GM19467 (cell line): ENCODE results near the gene ADGRB2.

Experiments used
- ATAC-seq: cut with Tn5 transposase; IDR thresholded peaks from one replicate; pipeline ENCODE4 v1.9.1; 2021; ENCODE audit warnings: mild to moderate bottlenecking, moderate library complexity; ENCODE audit not compliant: unreplicated experiment

Gene ADGRB2, protein sequence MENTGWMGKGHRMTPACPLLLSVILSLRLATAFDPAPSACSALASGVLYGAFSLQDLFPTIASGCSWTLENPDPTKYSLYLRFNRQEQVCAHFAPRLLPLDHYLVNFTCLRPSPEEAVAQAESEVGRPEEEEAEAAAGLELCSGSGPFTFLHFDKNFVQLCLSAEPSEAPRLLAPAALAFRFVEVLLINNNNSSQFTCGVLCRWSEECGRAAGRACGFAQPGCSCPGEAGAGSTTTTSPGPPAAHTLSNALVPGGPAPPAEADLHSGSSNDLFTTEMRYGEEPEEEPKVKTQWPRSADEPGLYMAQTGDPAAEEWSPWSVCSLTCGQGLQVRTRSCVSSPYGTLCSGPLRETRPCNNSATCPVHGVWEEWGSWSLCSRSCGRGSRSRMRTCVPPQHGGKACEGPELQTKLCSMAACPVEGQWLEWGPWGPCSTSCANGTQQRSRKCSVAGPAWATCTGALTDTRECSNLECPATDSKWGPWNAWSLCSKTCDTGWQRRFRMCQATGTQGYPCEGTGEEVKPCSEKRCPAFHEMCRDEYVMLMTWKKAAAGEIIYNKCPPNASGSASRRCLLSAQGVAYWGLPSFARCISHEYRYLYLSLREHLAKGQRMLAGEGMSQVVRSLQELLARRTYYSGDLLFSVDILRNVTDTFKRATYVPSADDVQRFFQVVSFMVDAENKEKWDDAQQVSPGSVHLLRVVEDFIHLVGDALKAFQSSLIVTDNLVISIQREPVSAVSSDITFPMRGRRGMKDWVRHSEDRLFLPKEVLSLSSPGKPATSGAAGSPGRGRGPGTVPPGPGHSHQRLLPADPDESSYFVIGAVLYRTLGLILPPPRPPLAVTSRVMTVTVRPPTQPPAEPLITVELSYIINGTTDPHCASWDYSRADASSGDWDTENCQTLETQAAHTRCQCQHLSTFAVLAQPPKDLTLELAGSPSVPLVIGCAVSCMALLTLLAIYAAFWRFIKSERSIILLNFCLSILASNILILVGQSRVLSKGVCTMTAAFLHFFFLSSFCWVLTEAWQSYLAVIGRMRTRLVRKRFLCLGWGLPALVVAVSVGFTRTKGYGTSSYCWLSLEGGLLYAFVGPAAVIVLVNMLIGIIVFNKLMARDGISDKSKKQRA (N-terminal part only)

DNA sequence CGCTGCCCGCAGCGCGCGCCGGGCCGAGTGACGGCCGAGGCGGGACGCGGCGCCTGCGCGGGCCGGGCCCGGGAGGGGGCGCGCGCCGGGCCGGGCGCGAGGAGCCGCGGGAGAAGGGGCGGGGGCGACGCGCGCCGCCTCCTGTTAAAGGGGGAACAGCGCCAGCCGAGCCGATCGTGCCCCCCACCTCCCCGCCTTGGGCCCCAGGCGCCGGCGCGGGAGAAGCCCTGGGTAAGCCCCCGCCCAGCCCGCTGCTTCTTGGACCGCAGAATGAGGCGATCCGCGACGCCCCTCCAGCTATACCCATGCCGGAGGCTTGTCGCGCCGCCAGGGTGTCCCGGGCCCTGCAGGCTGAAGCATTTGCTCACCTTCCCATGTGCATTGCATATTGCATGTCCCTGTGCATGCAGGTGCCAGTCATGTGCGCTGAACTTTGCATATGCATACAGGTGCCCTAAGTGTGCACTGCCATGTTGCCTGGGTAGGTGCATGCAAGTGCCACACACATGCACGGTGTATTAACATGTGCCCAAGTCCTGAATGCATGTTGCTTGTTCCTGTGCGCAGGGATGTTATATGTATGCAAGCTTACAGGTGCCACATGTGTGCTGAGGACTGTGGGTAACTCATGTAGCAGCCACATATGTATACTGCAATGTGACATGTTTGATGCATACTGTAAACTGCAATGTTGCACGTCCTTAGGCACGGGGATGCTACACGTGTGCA, at the start of gene ADGRB2:
Gene ADGRB2, minus strand, starts transcription at position 29 of the 729 bp plus-strand sequence. CDS start 7,119 bp downstream, outside the sequence.
- ATAC-seq = no peak

DNA sequence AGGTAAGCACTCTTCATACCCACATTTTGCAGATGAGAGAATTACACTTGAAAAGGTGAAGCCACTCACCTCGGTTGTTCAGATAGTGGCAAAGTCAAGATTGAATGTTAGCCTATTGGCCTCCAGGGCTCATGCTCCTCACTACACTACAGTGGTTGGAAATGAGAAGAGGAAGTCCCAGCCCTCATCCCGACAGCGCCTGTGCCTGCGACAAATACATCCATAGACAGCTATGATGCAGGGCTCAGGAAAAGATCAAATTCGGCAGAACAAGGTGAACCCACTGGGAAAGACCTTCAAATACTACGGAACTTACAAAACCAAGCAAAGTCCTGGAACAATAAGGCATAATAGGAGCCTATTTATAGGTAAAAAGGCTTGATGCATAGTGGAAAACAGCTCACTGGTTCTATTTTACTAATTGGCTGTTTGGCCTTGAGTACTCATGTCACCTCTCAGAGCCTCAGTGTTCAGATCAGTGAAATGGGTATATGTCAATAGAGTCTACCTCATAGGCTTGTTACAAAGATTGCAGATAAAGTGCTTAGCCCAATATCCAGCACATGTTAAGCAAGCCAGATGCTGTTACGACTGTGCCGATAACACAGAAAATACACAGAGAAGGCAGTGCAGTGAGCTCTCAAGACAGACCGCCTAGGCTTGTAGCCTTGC, 48.2 kb upstream of the ADGRB2 start:
- ATAC-seq = no peak

DNA sequence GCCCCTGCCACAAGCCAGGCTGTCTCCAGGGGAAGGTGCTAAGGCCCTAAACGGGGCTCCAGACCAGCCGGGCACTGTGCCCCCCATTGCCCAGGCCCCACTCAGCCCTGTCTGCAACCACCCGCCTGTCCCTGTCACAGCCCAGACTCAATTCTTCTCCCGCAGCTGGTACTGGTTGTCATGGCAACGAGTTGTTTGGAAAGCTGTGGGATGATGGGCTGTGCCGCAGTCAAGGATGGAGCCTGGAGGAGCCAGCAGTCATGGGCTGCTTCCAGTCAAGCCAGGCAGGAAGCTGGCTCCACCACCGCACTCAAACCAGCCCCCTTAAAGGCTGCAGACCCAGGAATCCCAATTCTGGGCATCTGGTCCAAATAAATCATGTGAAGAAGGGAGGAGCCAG, 47.5 kb upstream of the ADGRB2 start:
- ATAC-seq = no peak

DNA sequence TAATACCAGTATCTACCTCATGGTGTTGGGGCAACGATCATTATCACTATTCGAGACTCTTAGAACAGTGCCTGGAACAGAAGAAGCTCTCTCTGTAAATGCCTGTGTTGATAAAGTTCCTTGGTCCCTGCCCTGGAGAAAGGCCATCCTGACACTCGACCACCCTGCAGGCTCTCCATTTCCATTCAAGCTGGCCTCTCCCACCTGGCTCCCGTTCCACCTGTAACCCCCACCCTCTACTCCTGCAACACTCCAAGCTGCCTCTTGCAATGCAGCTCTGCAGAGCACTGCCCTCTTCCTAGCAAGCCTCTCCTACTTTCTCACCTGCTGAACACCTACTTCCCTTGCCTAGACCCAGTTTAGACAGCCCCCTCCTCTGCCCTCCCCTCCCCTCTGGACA, 45.6 kb upstream of the ADGRB2 start:
- no peak for ATAC-seq

DNA sequence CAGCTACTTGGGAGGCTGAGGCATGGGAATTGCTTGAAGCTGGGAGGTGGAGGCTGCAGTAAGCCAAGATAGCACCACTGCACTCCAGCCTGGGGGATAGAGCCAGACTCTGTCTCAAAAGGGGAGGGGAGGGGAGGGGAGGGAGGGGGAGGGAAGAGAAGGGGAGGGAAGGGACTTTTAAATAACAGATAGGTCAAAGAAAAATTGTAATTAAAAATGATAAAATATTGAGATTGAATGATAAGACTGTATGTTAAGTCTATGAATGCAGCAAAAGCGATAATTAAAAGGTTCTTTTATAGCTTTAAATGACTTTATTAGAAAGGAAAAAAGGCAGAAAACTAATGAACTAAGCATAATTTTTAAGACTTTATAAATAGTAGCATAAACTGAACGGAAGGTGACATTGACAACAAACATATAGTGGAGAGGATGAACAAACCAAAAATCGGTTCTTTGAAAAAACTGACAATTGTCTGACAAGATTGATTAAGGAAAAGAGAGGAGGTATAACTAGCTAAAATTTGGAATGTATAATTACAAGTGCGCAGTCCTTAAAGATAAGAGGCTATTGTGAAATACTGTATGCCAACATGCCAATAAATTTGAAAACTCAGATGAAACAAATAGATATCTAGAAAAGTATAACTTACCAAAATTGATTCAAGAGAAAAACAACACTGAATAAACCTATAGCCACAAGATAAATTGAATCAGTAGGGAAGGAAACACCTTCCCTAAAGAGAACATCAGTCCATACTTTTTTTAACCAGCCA, 43.3 kb upstream of the ADGRB2 start:
- ATAC-seq = no peak

DNA sequence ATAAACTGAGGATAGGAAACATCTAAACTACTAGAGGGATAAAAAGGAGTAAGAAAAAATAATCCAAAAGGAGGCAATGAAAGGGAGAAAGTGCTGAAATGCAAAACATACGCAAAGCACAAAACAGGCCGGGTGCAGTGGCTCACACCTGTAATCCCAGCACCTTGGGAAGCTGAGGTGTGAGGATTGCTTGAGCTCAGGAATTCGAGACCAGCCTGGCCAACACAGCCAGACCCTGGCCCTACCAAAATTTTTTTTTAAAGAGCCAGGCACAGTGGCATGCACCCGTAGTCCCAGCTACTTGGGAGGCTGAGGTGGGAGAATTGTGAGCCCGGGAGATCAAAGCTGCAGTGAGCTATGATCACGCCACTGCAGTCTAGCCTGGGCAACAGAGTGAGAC, 41.2 kb upstream of the ADGRB2 start:
- no peak for ATAC-seq

DNA sequence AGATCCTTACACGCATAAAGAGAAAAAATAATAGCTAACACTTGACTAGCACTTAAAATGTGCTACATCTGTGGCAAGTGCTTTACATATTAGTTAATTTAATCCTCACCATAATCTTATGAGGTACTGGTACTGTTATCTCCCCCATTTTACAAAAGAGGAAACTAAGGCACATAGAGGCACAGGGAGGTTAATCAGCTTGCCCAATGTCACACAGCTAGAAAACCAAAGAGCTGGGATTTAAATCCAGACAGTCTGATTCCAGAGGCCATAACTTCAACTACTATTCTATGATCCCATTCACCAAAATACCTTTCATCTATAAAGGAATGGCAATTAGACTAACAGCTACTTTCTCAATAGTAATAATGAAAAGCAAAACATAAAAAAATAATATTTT, 40.0 kb upstream of the ADGRB2 start:
- ATAC-seq = no peak

DNA sequence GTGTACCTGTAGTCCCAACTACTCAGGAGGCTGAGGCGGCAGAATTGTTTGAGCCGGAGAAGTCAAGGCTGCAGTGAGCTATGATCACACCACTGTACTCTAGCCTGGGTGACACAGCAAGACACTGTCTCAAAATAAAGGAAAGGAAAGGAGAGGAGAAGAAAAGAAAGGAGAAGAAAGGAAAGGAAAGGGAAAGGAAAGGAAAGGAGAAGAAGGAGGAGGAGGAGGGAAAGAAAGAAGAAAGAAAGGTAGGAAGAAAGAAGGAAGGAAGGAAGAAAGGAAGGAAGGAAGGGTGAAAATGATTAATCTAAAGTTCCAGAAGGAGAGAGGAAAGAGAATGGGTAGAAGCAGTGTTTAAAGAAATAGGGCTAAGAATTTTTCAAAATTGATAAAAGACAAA, 39.5 kb upstream of the ADGRB2 start:
- no peak for ATAC-seq

DNA sequence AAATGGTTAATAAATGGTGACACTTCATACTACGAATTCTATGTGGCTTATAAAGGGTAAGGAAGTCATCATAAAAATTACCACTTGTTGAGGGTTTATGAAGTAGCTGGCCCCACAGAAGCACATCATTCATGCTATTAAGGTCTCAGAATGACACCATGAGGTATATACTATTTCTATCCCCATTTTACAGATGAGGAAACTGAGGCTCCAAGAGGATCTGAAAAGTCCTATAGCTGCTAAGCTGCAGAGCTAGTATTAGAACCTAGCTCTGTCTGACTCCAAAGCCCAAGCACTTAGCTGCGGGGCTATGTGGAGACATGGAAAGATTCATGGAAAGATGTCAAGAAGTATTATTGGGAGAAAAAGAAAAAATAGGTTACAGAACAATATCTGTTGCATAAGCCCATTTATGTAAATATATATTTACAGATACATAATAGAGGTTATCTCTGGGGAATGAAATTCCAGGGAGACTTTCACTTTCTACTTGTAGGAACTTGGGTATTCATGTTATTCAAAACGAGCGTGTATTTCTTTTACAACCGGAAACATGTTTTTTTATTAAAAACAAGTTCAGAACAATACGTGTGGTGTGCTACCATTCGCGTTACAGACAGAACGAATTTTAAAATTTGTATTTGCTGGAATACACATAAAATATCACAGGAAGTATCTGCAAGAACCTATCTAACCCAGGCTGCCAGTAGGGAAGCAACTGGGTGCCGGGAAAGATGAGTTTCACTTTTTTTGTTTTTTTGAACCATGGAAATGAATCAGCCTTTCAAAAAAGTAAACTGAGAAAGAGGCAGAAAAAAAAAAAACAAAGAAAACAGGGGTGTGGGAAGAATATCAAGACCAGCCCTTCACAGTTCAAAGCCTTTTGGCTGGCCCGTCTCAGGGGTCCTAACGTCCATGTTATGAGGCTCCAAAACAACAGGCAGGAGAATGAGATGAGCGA, 38.3 kb upstream of the ADGRB2 start:
- no peak for ATAC-seq

DNA sequence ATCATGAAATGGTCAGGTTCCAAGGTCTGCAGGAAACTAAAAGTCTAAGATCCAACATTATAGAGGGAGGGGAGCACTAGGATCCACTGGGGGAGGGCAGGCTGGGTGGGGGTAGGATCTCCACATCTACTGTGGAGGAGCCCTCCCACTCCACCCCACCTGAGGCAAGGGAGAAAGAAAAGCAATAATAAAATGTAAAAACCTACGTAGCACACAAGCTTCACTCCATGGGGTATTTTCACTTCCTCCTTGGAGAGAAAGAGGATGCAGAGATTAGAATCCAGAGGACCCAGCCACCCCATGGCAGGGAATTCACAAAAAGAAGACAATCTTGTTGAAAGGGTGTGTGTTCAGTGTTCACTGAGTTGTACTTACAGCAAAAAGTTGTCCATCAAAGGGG, 37.3 kb upstream of the ADGRB2 start:
- ATAC-seq = no peak

DNA sequence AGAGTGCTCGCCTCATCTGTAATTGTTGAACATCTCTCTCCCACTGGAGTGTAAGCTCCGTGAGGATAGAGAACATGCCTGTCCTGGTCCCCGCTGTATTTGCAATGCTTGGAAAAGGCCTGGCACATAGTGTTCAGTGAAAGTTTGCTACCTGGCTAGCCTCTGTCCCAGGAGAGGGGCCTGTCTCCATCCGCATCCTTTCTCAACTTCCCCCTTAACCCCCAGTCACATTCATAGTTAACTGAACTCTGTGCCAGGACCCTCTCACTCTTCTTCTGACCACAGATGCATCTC, 36.5 kb upstream of the ADGRB2 start:
- ATAC-seq = no peak

DNA sequence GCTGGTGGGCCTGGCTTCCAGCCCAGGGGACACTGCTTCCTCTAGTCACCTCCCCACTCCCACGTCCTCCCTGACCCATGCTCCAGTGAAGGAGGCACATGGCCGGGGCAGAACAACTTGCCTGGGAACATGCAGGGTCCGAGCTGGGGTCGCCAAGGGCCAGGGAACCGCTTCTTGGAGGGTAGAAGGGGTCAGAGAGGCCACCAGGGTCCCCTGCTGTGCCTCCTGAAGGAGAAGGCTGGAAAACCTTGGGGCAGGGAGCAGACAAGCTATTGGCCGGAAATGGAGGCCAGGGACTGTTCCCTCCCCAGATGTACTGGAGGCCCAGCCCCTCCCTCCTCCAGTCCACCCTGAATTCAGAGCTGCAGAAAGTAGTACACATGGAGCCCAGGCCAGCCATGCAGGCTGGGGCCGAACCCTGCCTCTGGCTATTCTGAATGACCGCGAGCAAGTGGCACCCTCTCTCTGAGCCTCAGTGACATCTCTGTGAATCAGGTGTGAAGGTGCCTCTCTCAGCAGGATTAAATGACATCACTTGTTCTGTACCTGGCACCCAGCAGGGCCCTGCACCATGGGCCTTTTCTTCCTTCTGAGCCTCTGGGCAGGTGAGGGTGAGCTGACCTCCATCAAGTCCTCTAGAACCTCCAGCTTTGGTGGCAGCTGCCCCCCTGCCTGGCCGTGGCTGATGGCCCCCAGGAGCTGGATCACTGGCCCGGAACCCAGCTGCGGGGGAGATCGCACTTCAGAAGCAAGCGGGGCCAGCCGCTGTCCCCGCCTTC, 35.9 kb upstream of the ADGRB2 start:
- no peak for ATAC-seq

DNA sequence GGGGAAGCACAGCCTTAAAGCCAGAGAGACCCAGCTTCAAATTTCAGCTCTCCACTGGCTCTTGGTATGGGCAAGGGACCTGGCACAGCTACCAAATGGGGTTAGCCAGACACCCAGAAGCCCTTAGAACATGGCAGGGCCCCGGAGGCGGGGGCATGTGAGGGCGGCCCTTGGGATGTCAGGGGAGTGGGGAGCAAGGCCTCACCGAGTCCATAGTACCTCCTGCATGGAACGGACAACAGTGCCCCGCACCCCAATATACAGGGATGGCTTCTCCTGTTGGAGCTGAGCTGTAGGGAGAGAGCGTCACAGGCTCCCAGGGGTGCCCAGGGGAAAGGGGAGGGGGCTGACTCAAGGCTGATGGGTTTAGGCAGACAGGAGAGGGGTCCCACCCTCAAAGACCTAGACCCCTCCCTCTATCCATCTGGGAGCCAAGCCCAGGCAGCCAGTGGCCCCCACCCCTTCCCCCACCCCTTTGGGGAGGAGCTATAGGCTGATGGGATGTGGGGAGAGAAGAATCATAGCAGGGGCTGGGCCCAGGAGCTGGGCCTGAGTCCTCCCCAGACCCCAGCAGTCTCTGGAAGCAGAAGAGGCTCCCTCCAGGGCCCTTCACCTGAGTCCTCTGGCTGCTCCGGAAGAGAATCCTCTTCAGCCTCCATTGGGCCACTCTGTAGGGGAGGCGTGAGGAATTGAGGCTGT, 35.2 kb upstream of the ADGRB2 start:
- ATAC-seq = no peak

DNA sequence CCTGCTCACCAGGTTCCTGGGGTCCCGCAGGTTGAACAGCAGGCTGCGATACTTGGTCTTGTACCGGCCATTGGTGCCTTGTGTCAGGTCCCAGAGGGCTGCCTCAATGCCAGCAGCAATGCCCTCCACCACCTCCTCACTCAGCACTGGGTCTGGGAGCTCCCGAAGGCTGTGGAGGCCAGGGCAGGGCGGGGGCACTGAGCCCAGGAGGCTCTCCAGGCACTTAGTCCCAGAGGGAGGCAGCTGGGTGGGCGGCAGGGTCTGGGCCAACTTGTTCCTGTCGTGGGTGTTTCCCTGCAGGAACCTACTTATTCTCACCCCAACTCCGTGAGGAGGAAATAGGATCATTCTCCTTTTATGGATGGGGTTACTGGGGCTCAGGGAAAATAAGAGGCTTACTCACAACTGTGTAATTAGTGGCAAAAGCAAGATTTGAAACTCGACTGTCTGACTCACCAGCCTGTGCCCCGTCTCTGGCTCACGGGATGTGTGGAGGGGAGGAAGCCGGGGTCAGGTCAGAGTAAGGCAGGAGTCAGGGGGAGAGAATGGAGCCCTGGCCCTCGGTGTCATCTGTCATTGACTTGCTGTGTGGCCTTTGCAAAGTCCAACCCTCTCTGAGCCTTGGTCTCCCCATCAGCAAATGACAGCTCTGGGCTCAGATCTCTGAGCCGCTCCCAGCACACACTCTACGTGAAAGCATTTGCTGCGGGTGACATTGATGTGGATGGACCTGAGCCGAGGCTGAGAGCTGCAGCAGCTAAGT, 34.5 kb upstream of the ADGRB2 start:
- no peak for ATAC-seq

DNA sequence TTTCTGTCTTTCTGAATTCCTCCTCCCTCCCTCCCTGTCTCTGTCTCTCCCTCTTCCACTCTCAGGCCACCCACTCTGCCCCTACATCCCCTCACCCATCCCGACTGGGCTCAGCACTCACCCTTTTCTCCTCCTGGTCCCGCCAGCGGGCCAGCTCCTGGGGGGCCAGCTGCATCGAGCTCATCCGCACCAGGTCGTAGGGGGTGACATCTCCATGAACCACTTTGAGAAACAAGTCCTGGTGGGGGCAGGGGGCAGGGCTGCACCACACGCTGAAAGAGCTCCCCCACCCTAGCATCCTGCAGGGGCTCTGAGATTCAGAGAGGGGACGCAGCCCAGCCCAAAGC, 33.9 kb upstream of the ADGRB2 start:
- no peak for ATAC-seq

DNA sequence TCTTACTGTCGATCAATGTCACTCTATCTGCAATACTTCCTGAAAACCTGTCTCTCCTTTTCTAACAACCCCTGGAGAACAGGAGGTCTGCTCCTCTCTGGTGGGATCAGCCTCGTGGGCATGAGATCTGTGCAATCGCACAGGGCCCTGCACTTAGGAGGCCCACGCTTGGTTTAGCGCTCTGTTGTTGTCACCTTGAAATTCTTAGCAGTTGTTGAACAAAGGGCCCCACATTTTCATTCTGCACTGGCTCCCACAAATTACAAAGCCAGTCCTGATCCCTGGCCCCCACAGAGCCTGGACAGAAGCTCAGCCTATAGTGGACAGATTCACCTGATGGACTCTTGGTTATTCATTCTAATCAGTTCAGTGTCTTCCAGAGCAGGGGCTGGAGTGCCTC, 33.1 kb upstream of the ADGRB2 start:
- ATAC-seq = no peak

DNA sequence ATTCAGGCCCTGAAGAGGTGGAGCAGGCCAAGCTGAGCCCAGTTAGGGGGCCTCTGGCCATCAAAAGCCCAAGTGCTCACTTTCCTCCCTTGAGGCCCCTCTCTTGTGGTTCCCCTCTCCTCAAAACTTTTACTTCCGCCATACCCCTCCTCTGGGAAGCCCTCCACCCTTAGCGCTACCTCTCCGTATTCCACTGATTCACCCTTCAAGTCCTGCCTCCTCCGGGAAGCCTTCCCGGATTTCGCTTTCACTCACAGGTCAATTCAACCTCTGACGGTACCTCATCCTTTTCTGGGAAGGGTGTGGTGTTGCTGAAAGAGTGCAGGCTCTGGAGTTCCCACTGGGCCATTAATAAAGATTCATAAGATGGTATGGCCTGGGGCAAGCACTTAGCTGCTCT, 32.6 kb upstream of the ADGRB2 start:
- no peak for ATAC-seq
